Measurements from ENCODE around the gene SLC3A2. TPM values are rescaled to one million over a fixed set of nuclear protein-coding genes. Genes with fewer than 3 reads are reported as not detected.

SLC3A2 gene
- total RNA-seq, 1 donor from 2014 or later, result 181 TPM

GRCh38 chr11:62889126-62889483, 8.4 kb downstream of the SLC3A2 start:
- H3K9me3 Mint-ChIP-seq, result no peaks in the 10 kb centered on the region

GRCh38 chr11:62889484-62890437, 9.1 kb downstream of the SLC3A2 start:
- no peak for DNase-seq (ENCODE audit: low read depth, low spot score)
- Mint-ChIP-seq H3K9me3 (no peaks in the 10 kb centered on the region), H3K4me1 (peaks cover 30% of the 10 kb centered on the region), H3K36me3 (ENCODE audit: low read depth) (peaks cover 24% of the 10 kb centered on the region), H3K27me3 (ENCODE audit: low read depth) (no peaks in the 10 kb centered on the region), H3K4me3 (peak overlapping the region; percentile 48), H3K27ac (ENCODE audit: unreplicated experiment) (no peak overlapping the region)
- TF ChIP-seq, protein P1, sequence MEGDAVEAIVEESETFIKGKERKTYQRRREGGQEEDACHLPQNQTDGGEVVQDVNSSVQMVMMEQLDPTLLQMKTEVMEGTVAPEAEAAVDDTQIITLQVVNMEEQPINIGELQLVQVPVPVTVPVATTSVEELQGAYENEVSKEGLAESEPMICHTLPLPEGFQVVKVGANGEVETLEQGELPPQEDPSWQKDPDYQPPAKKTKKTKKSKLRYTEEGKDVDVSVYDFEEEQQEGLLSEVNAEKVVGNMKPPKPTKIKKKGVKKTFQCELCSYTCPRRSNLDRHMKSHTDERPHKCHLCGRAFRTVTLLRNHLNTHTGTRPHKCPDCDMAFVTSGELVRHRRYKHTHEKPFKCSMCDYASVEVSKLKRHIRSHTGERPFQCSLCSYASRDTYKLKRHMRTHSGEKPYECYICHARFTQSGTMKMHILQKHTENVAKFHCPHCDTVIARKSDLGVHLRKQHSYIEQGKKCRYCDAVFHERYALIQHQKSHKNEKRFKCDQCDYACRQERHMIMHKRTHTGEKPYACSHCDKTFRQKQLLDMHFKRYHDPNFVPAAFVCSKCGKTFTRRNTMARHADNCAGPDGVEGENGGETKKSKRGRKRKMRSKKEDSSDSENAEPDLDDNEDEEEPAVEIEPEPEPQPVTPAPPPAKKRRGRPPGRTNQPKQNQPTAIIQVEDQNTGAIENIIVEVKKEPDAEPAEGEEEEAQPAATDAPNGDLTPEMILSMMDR (conservative IDR thresholded peaks at IDR 0.05), result no peak

More at GRCh38 chr11:62889126-62889483, 8.4 kb downstream of the SLC3A2 start:
- TF ChIP-seq, protein P1 (conservative IDR thresholded peaks at IDR 0.05), result no peak
- Mint-ChIP-seq H3K27me3 (ENCODE audit: low read depth) (no peaks in the 10 kb centered on the region), H3K4me3 (peak overlapping the region; percentile 60), H3K27ac (ENCODE audit: unreplicated experiment) (no peak overlapping the region), H3K36me3 (ENCODE audit: low read depth) (peaks cover 28% of the 10 kb centered on the region), H3K4me1 (peaks cover 34% of the 10 kb centered on the region)
- no peak for DNase-seq (ENCODE audit: low read depth, low spot score)

DNA sequence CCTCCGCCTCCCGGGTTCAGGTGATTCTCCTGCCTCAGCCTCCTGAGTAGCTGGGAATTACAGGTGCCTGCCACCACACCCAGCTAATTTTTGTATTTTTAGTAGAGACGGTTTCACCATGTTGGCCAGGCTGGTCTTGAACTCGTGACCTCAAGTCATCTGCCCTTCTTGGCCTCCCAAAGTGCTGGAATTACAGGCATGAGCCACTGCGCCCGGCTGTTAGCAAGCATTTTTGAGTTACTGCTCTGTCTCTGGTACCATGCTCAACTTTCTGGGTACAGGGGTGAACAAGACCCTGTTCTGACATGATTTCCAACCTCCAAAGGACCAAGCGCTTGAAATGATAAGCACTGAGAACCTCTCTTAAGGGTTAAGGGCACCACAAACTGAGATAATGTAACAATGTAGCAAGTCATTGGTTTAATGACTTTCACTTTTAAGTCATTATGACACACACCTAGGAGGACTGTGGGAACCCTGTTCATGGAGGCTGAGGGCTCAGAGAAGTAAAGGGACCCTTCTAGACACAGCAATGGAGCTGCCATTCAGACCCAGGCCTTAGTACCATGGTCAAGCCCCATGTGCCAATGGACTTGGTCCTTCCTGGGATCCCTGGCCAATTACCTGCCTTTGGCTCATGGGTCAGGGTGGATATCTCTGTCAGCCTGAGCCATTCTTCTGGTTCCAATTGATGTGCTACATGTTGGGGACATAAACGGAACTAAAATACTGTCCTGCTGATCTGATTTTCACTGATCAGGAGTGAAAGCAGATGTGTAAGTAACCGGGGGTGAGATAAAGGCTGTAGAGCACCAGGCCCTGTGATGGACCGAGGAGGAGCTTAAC, 11.6 kb downstream of the SLC3A2 start:
- no peaks in the 10 kb centered on the region for H3K27me3 Mint-ChIP-seq (ENCODE audit: low read depth)
- peak overlapping the region; percentile 35 for H3K4me3 Mint-ChIP-seq
- H3K4me1 Mint-ChIP-seq, result peaks cover 23% of the 10 kb centered on the region
- no peak for DNase-seq (ENCODE audit: low read depth, low spot score)
- no peak overlapping the region for H3K27ac Mint-ChIP-seq (ENCODE audit: unreplicated experiment)
- TF ChIP-seq, protein P1 (conservative IDR thresholded peaks at IDR 0.05), result no peak
- no peaks in the 10 kb centered on the region for H3K9me3 Mint-ChIP-seq
- H3K36me3 Mint-ChIP-seq (ENCODE audit: low read depth), result peaks cover 11% of the 10 kb centered on the region

- Mint-ChIP-seq H3K9me3 (no peaks in the 10 kb centered on the region), H3K4me3 (peak overlapping the region; percentile 3), H3K36me3 (ENCODE audit: low read depth) (no peaks in the 10 kb centered on the region), H3K27ac (ENCODE audit: unreplicated experiment) (no peak overlapping the region), H3K27me3 (ENCODE audit: low read depth) (peaks cover 7% of the 10 kb centered on the region), H3K4me1 (peaks cover 9% of the 10 kb centered on the region)
- TF ChIP-seq, protein P1 (conservative IDR thresholded peaks at IDR 0.05), result no peak
- DNase-seq (ENCODE audit: low read depth, low spot score), result no peak
Measured at GRCh38 chr11:62895501-62895900, 14.8 kb downstream of the SLC3A2 start.

GRCh38 chr11:62896049-62896448, 15.4 kb downstream of the SLC3A2 start:
- Mint-ChIP-seq H3K27ac (ENCODE audit: unreplicated experiment) (no peak overlapping the region), H3K36me3 (ENCODE audit: low read depth) (no peaks in the 10 kb centered on the region), H3K4me1 (peaks cover 9% of the 10 kb centered on the region), H3K9me3 (no peaks in the 10 kb centered on the region), H3K27me3 (ENCODE audit: low read depth) (peaks cover 11% of the 10 kb centered on the region), H3K4me3 (no peak overlapping the region)
- TF ChIP-seq, protein P1 (conservative IDR thresholded peaks at IDR 0.05), result no peak
- DNase-seq (ENCODE audit: low read depth, low spot score), result no peak
